Ectodermal cell (in vitro differentiated cells): ENCODE measurements around the gene CALN1.

Experiments used
- H3K27ac ChIP-seq: 2 replicates; pipeline ENCODE4 v1.7.0; 2013; ENCODE audit warnings: mild to moderate bottlenecking, low read depth, low read length; ENCODE audit not compliant: insufficient read depth, poor library complexity, severe bottlenecking
- H3K27me3 ChIP-seq: 2 replicates; pipeline ENCODE4 v1.7.0; 2013; ENCODE audit warnings: mild to moderate bottlenecking, low read length; ENCODE audit not compliant: insufficient read depth, control insufficient read depth, poor library complexity, severe bottlenecking
- H3K36me3 ChIP-seq: one replicate; pipeline ENCODE4 v1.7.0; 2013; ENCODE audit warnings: low read length; ENCODE audit not compliant: control insufficient read depth, insufficient read depth
- H3K4me1 ChIP-seq: one replicate; pipeline ENCODE4 v1.7.0; 2013; ENCODE audit warnings: low read length; ENCODE audit not compliant: control insufficient read depth, insufficient read depth
- H3K4me3 ChIP-seq: 2 replicates; pipeline ENCODE4 v1.7.0; 2013; ENCODE audit warnings: low read depth, low read length, control low read depth; ENCODE audit not compliant: insufficient read depth
- H3K9me3 ChIP-seq: 2 replicates; pipeline ENCODE4 v1.7.0; 2013; ENCODE audit warnings: mild to moderate bottlenecking, low read length, moderate library complexity; ENCODE audit not compliant: control insufficient read depth
- WGBS, 2 experiments: methylation state at CpG; one replicate each; pipeline ENCODE4 v1.1.7; 2013; ENCODE audit warnings: missing lambda C conversion rate in 2 of 2; 5-methylcytosine and 5-hydroxymethylcytosine counted together

CALN1 gene

GRCh38 chr7:71990138-71990462, 422.0 kb downstream of the CALN1 start:
- 93 to 94% methylated on average over 7 of the region's 7 CpGs for WGBS, 2 experiments
- Histone ChIP-seq H3K4me3 (no peak overlapping the region), H3K4me1 (no peaks in the 10 kb centered on the region), H3K36me3 (no peaks in the 10 kb centered on the region), H3K27me3 (no peaks in the 10 kb centered on the region), H3K27ac (no peak overlapping the region), H3K9me3 (no peaks in the 10 kb centered on the region)

- Histone ChIP-seq H3K36me3 (no peaks in the 10 kb centered on the region), H3K9me3 (no peaks in the 10 kb centered on the region), H3K4me1 (no peaks in the 10 kb centered on the region), H3K27me3 (no peaks in the 10 kb centered on the region), H3K27ac (no peak overlapping the region), H3K4me3 (no peak overlapping the region)
- WGBS, 2 experiments, result 94 to 95% methylated on average over 7 of the region's 7 CpGs
Measured at GRCh38 chr7:71988201-71988600, 423.9 kb downstream of the CALN1 start.

GRCh38 chr7:71987200-71987767, 424.9 kb downstream of the CALN1 start:
- no peaks in the 10 kb centered on the region for H3K36me3 ChIP-seq
- H3K27ac ChIP-seq, result no peak overlapping the region
- H3K9me3 ChIP-seq, result no peaks in the 10 kb centered on the region
- H3K27me3 ChIP-seq, result no peaks in the 10 kb centered on the region
- H3K4me1 ChIP-seq, result no peaks in the 10 kb centered on the region
- WGBS, 2 experiments, result 91 to 92% methylated on average over 8 of the region's 8 CpGs
- no peak overlapping the region for H3K4me3 ChIP-seq

- Histone ChIP-seq H3K9me3 (no peaks in the 10 kb centered on the region), H3K36me3 (no peaks in the 10 kb centered on the region), H3K4me3 (no peak overlapping the region), H3K4me1 (no peaks in the 10 kb centered on the region), H3K27me3 (no peaks in the 10 kb centered on the region), H3K27ac (no peak overlapping the region)
- WGBS, 2 experiments, result 95 to 100% methylated on average over 1 to 2 of the region's 2 CpGs
Measured at GRCh38 chr7:71984348-71984747, 427.8 kb downstream of the CALN1 start.

GRCh38 chr7:71982851-71983250, 429.3 kb downstream of the CALN1 start:
- Histone ChIP-seq H3K36me3 (no peaks in the 10 kb centered on the region), H3K4me3 (no peak overlapping the region), H3K27ac (no peak overlapping the region), H3K4me1 (no peaks in the 10 kb centered on the region), H3K27me3 (no peaks in the 10 kb centered on the region), H3K9me3 (no peaks in the 10 kb centered on the region)
- 83 to 84% methylated on average over 4 of the region's 4 CpGs for WGBS, 2 experiments

GRCh38 chr7:71976645-71977044, 435.5 kb downstream of the CALN1 start:
- no peaks in the 10 kb centered on the region for H3K9me3 ChIP-seq
- H3K27ac ChIP-seq, result no peak overlapping the region
- H3K4me1 ChIP-seq, result no peaks in the 10 kb centered on the region
- H3K4me3 ChIP-seq, result no peak overlapping the region
- no peaks in the 10 kb centered on the region for H3K27me3 ChIP-seq
- 88 to 89% methylated on average over 7 of the region's 7 CpGs for WGBS, 2 experiments
- H3K36me3 ChIP-seq, result no peaks in the 10 kb centered on the region

- H3K27me3 ChIP-seq, result no peaks in the 10 kb centered on the region
- H3K4me1 ChIP-seq, result no peaks in the 10 kb centered on the region
- 94 to 95% methylated on average over 7 of the region's 7 CpGs for whole genome bisulfite sequencing, 2 experiments
- H3K36me3 ChIP-seq, result no peaks in the 10 kb centered on the region
- H3K4me3 ChIP-seq, result no peak overlapping the region
- no peaks in the 10 kb centered on the region for H3K9me3 ChIP-seq
- no peak overlapping the region for H3K27ac ChIP-seq
Measured at GRCh38 chr7:71974611-71975010, 437.5 kb downstream of the CALN1 start.

- Histone ChIP-seq H3K9me3 (no peaks in the 10 kb centered on the region), H3K27me3 (no peaks in the 10 kb centered on the region), H3K4me1 (no peaks in the 10 kb centered on the region), H3K36me3 (no peaks in the 10 kb centered on the region), H3K27ac (no peak overlapping the region), H3K4me3 (no peak overlapping the region)
- WGBS, 2 experiments, result 80 to 85% methylated on average over 7 of the region's 7 CpGs
Measured at GRCh38 chr7:71972534-71972933, 439.6 kb downstream of the CALN1 start.

- 88 to 97% methylated on average over 3 of the region's 3 CpGs for WGBS, 2 experiments
- H3K9me3 ChIP-seq, result no peaks in the 10 kb centered on the region
- H3K27me3 ChIP-seq, result no peaks in the 10 kb centered on the region
- no peak overlapping the region for H3K27ac ChIP-seq
- no peaks in the 10 kb centered on the region for H3K4me1 ChIP-seq
- no peaks in the 10 kb centered on the region for H3K36me3 ChIP-seq
- no peak overlapping the region for H3K4me3 ChIP-seq
Measured at GRCh38 chr7:71970725-71971124, 441.4 kb downstream of the CALN1 start.

- Histone ChIP-seq H3K27ac (no peak overlapping the region), H3K9me3 (no peaks in the 10 kb centered on the region), H3K36me3 (no peaks in the 10 kb centered on the region), H3K4me3 (no peak overlapping the region), H3K27me3 (no peaks in the 10 kb centered on the region), H3K4me1 (no peaks in the 10 kb centered on the region)
- WGBS, 2 experiments, result 96 to 98% methylated on average over 3 of the region's 3 CpGs
Measured at GRCh38 chr7:71962636-71963035, 449.5 kb downstream of the CALN1 start.

- Histone ChIP-seq H3K36me3 (no peaks in the 10 kb centered on the region), H3K4me1 (no peaks in the 10 kb centered on the region), H3K9me3 (no peaks in the 10 kb centered on the region), H3K27me3 (no peaks in the 10 kb centered on the region), H3K4me3 (no peak overlapping the region), H3K27ac (no peak overlapping the region)
- WGBS, 2 experiments, result 89 to 100% methylated on average over 4 of the region's 4 CpGs
Measured at GRCh38 chr7:71961283-71961682, 450.9 kb downstream of the CALN1 start.
